ENCODE measurements around the gene RUNDC1. TPM values are rescaled to one million over a fixed set of nuclear protein-coding genes. Genes with fewer than 3 reads are reported as not detected.

Gene RUNDC1
- total RNA-seq, 2 donors from 2014 or later, result 26.7 to 28.5 TPM

- Histone ChIP-seq H3K36me3 (no peaks in the 10 kb centered on the region), H3K9me3 (no peaks in the 10 kb centered on the region), H3K4me3 (no peak overlapping the region), H3K27ac (no peak overlapping the region), H3K27me3 (replicated peaks; ENCODE audit: insufficient read depth) (no peaks in the 10 kb centered on the region), H3K4me1 (replicated peaks) (no peaks in the 10 kb centered on the region)
- intact Hi-C loops (cut with DNase I), result no loop called here
- TF ChIP-seq POLR2AphosphoS5 (IDR thresholded peaks at IDR 0.05), result no peak
- TF ChIP-seq, protein P1, sequence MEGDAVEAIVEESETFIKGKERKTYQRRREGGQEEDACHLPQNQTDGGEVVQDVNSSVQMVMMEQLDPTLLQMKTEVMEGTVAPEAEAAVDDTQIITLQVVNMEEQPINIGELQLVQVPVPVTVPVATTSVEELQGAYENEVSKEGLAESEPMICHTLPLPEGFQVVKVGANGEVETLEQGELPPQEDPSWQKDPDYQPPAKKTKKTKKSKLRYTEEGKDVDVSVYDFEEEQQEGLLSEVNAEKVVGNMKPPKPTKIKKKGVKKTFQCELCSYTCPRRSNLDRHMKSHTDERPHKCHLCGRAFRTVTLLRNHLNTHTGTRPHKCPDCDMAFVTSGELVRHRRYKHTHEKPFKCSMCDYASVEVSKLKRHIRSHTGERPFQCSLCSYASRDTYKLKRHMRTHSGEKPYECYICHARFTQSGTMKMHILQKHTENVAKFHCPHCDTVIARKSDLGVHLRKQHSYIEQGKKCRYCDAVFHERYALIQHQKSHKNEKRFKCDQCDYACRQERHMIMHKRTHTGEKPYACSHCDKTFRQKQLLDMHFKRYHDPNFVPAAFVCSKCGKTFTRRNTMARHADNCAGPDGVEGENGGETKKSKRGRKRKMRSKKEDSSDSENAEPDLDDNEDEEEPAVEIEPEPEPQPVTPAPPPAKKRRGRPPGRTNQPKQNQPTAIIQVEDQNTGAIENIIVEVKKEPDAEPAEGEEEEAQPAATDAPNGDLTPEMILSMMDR (IDR thresholded peaks at IDR 0.05), result no peak
- no peak for TF ChIP-seq POLR2A (IDR thresholded peaks at IDR 0.05)
- DNase-seq (ENCODE audit: low spot score), result no peak
- WGBS, result 90% methylated on average over 2 of the region's 2 CpGs
These were observed 59.3 kb downstream of the RUNDC1 start for GRCh38 chr17:43039646-43040045.

- no peaks in the 10 kb centered on the region for H3K27me3 ChIP-seq (replicated peaks; ENCODE audit: insufficient read depth)
- no peak overlapping the region for H3K4me3 ChIP-seq
- intact Hi-C loops (cut with DNase I), result no loop called here
- no peak for TF ChIP-seq POLR2AphosphoS5 (IDR thresholded peaks at IDR 0.05)
- H3K27ac ChIP-seq, result no peak overlapping the region
- no peaks in the 10 kb centered on the region for H3K4me1 ChIP-seq (replicated peaks)
- no peak for DNase-seq (ENCODE audit: low spot score)
- no peaks in the 10 kb centered on the region for H3K9me3 ChIP-seq
- no peaks in the 10 kb centered on the region for H3K36me3 ChIP-seq
- 76% methylated on average over 2 of the region's 2 CpGs for WGBS
These were observed 60.3 kb downstream of the RUNDC1 start for GRCh38 chr17:43040655-43041054.

- H3K9me3 ChIP-seq, result no peaks in the 10 kb centered on the region
- no peak overlapping the region for H3K27ac ChIP-seq
- WGBS, result 76% methylated on average over 5 of the region's 5 CpGs
- TF ChIP-seq, protein P1 (IDR thresholded peaks at IDR 0.05), result no peak
- no peak for TF ChIP-seq POLR2A (IDR thresholded peaks at IDR 0.05)
- no peak for TF ChIP-seq POLR2AphosphoS5 (IDR thresholded peaks at IDR 0.05)
- no peaks in the 10 kb centered on the region for H3K36me3 ChIP-seq
- H3K27me3 ChIP-seq (replicated peaks; ENCODE audit: insufficient read depth), result no peaks in the 10 kb centered on the region
- DNase-seq (ENCODE audit: low spot score), result no peak
- intact Hi-C loops (cut with DNase I), result no loop called here
- no peaks in the 10 kb centered on the region for H3K4me1 ChIP-seq (replicated peaks)
- H3K4me3 ChIP-seq, result no peak overlapping the region
These were observed 61.8 kb downstream of the RUNDC1 start for GRCh38 chr17:43042025-43042628.

Small RNA genes within 50 kb of the gene (small RNA-seq; reads per million reads assigned to genes)
- 0 reads per million in 2 donors for gene AARSD1
- gene RF00561, result 0 reads per million in 2 donors

Other genes with a start within 250 kb of the RUNDC1 start
- gene EZH1, start 235.5 kb upstream of the RUNDC1 start, total RNA-seq, result 10 to 100 TPM; 28.5 to 61.2 TPM
- 10 to 100 TPM; 16.3 TPM for gene RAMP2, start 219.3 kb upstream of the RUNDC1 start, total RNA-seq
- 10 to 100 TPM; 57.4 to 91.8 TPM for gene VPS25, start 207.1 kb upstream of the RUNDC1 start, total RNA-seq
- gene WNK4, start 200.0 kb upstream of the RUNDC1 start, total RNA-seq, result 10 to 100 TPM; 24.7 to 28.9 TPM
- gene COA3, start 181.9 kb upstream of the RUNDC1 start, total RNA-seq, result 100 to 1,000 TPM in 1 of 2 donors, 10 to 100 TPM in 1; 70.4 to 167 TPM
- gene CNTD1, start 181.7 kb upstream of the RUNDC1 start, total RNA-seq, result 1 to 10 TPM; 1.4 to 7.7 TPM
- 100 to 1,000 TPM in 1 of 2 donors, 10 to 100 TPM in 1; 93.9 to 139 TPM for gene BECN1, start 156.3 kb upstream of the RUNDC1 start, total RNA-seq
- gene PSME3, start 147.2 kb upstream of the RUNDC1 start, total RNA-seq, result 10 to 100 TPM; 68.5 to 71.1 TPM
- gene AOC2, start 136.0 kb upstream of the RUNDC1 start, total RNA-seq, result 1 to 10 TPM in 1 of 2 donors, under 1 TPM in 1; 0.27 to 4.9 TPM
- gene AOC3, start 129.4 kb upstream of the RUNDC1 start, total RNA-seq, result 10 to 100 TPM; 20.7 to 57.7 TPM
- not detected for gene G6PC1, start 79.8 kb upstream of the RUNDC1 start, total RNA-seq
- gene AARSD1, start 16.1 kb upstream of the RUNDC1 start, total RNA-seq, result 10 to 100 TPM; 34.2 to 48.4 TPM
- 1 to 10 TPM; 3.4 to 3.9 TPM for gene PTGES3L, start 485 bp upstream of the RUNDC1 start, total RNA-seq
- gene RPL27, start 17.9 kb downstream of the RUNDC1 start, total RNA-seq, result 1,000 to 10,000 TPM in 1 of 2 donors, 100 to 1,000 TPM in 1; 571 to 1,082 TPM
- gene IFI35, start 26.2 kb downstream of the RUNDC1 start, total RNA-seq, result 10 to 100 TPM; 35.6 to 40.1 TPM
- gene VAT1, start 41.8 kb downstream of the RUNDC1 start, total RNA-seq, result 100 to 1,000 TPM in 1 of 2 donors, 10 to 100 TPM in 1; 89.1 to 255 TPM
- gene RND2, start 44.7 kb downstream of the RUNDC1 start, total RNA-seq, result 1 to 10 TPM; 1.6 to 4.3 TPM
- 10 to 100 TPM in 1 of 2 donors, 1 to 10 TPM in 1; 9.1 to 12.8 TPM for gene BRCA1, start 144.8 kb downstream of the RUNDC1 start, total RNA-seq
- 100 to 1,000 TPM; 120 to 156 TPM for gene NBR1, start 190.6 kb downstream of the RUNDC1 start, total RNA-seq
- gene TMEM106A, start 231.3 kb downstream of the RUNDC1 start, total RNA-seq, result 1 to 10 TPM; 2.6 to 8.0 TPM
- gene CCDC200, start 248.1 kb downstream of the RUNDC1 start, total RNA-seq, result 1 to 10 TPM in 1 of 2 donors, not detected in 1; 2.7 TPM